ENCODE measurements around the gene GPR135. TPM values are rescaled to one million over a fixed set of nuclear protein-coding genes. Genes with fewer than 3 reads are reported as not detected.
A peak's percentile ranks its signal among the peaks of the same experiment; 100 is the strongest.
"Not testable (repeated sequence)": the region's sequence is repeated elsewhere in the genome, so short reads cannot be mapped to it uniquely, and the experiment has no call there.

Gene GPR135
- total RNA-seq, 1 donor from 2014 or later = 3.4 TPM

- no peak for DNase-seq (ENCODE audit: low spot score)
Measured at GRCh38 chr14:59475709-59476108, 10.5 kb upstream of the GPR135 start.

GRCh38 chr14:59474172-59474571 is 9.0 kb upstream of the GPR135 start:
- DNase-seq (ENCODE audit: low spot score) = no peak

GRCh38 chr14:59464486-59465315 is 479 bp downstream of the GPR135 start:
- DNase-seq (ENCODE audit: low spot score) = peak; percentile 47

- DNase-seq (ENCODE audit: low spot score) = no peak
Measured at GRCh38 chr14:59463787-59464485, 1.2 kb downstream of the GPR135 start.

GRCh38 chr14:59461891-59462290 is 3.3 kb downstream of the GPR135 start:
- DNase-seq (ENCODE audit: low spot score) = no peak

- DNase-seq (ENCODE audit: low spot score) = no peak
Measured at GRCh38 chr14:59460378-59460777, 4.8 kb downstream of the GPR135 start.

- DNase-seq (ENCODE audit: low spot score) = no peak
Measured at GRCh38 chr14:59458486-59458885, 6.7 kb downstream of the GPR135 start.

GRCh38 chr14:59455411-59455810 is 9.8 kb downstream of the GPR135 start:
- no peak for DNase-seq (ENCODE audit: low spot score)

GRCh38 chr14:59454139-59454538 is 11.0 kb downstream of the GPR135 start:
- no peak for DNase-seq (ENCODE audit: low spot score)

GRCh38 chr14:59451849-59452248 is 13.3 kb downstream of the GPR135 start:
- DNase-seq (ENCODE audit: low spot score) = no peak

GRCh38 chr14:59450716-59451115 is 14.5 kb downstream of the GPR135 start:
- DNase-seq (ENCODE audit: low spot score) = no peak

- DNase-seq (ENCODE audit: low spot score) = not testable (repeated sequence)
Measured at GRCh38 chr14:59448673-59449072, 16.5 kb downstream of the GPR135 start.

- DNase-seq (ENCODE audit: low spot score) = no peak
Measured at GRCh38 chr14:59439256-59439965, 25.8 kb downstream of the GPR135 start.

- DNase-seq (ENCODE audit: low spot score) = no peak
Measured at GRCh38 chr14:59438195-59438647, 27.0 kb downstream of the GPR135 start.

- DNase-seq (ENCODE audit: low spot score) = no peak
Measured at GRCh38 chr14:59435987-59436386, 29.2 kb downstream of the GPR135 start.

GRCh38 chr14:59435101-59435500 is 30.1 kb downstream of the GPR135 start:
- DNase-seq (ENCODE audit: low spot score) = no peak

GRCh38 chr14:59429790-59430189 is 35.4 kb downstream of the GPR135 start:
- DNase-seq (ENCODE audit: low spot score) = no peak

GRCh38 chr14:59428581-59429012 is 36.6 kb downstream of the GPR135 start:
- DNase-seq (ENCODE audit: low spot score) = no peak

GRCh38 chr14:59427653-59428580 is 37.3 kb downstream of the GPR135 start:
- DNase-seq (ENCODE audit: low spot score) = no peak

GRCh38 chr14:59425322-59425935 is 39.8 kb downstream of the GPR135 start:
- no peak for DNase-seq (ENCODE audit: low spot score)
